Left ventricle myocardium inferior (tissue), 1 donor: ENCODE results near the gene AHNAK. TPM values are rescaled to one million over a fixed set of nuclear protein-coding genes. Genes with fewer than 3 reads are reported as not detected.
A peak's percentile ranks its signal among the peaks of the same experiment; 100 is the strongest.

ENCODE experiments used
- DNase-seq: peaks from one replicate; pipeline ENCODE4 v3.0.0-alpha.2; 2020
- H3K27ac ChIP-seq: fragments of 200-600 bp; replicated peaks from 2 replicates; pipeline ENCODE4 v1.8.0; 2021
- H3K27me3 ChIP-seq: fragments of 200-600 bp; 2 replicates; pipeline ENCODE4 v1.8.0; 2021; ENCODE audit warnings: low read depth
- H3K36me3 ChIP-seq: fragments of 200-600 bp; 2 replicates; pipeline ENCODE4 v1.8.0; 2021
- H3K4me1 ChIP-seq: fragments of 200-600 bp; 2 replicates; pipeline ENCODE4 v1.8.0; 2021
- H3K4me3 ChIP-seq: fragments of 200-600 bp; 2 replicates; pipeline ENCODE4 v1.8.0; 2021; ENCODE audit warnings: mild to moderate bottlenecking, moderate library complexity
- H3K9me3 ChIP-seq: fragments of 200-600 bp; replicated peaks from 2 replicates; pipeline ENCODE4 v1.8.0; 2021
- CTCF ChIP-seq: fragments of 200-600 bp; IDR thresholded peaks from 2 replicates; pipeline ENCODE4 v1.8.0; 2021; ENCODE audit warnings: antibody characterized with exemption, mild to moderate bottlenecking, borderline replicate concordance
- intact Hi-C: fragments of 100-400 bp; cut with micrococcal nuclease; formaldehyde crosslinking; loops from one replicate; pipeline ENCODE4 v1.11.0; 2022
- total RNA-seq: library from RNA; stranded (reverse); fragmentation: NEBNext Ultra II Directional; extraction: Animal tissue kit (Norgen Biotek cat#: 25700); gene quantifications from one replicate; pipeline ENCODE4 v1.2.1, GENCODE V29; 2021
- donor health status: DM: no; HTN: yes; CAD: no; lungs with severe emphysema.

Gene AHNAK
- total RNA-seq, 1 donor from 2014 or later, result 290 TPM

GRCh38 chr11:62438641-62439040 is 108.0 kb downstream of the AHNAK start:
- Histone ChIP-seq H3K9me3 (no peaks in the 10 kb centered on the region), H3K4me1 (peaks cover 42% of the 10 kb centered on the region), H3K4me3 (no peak overlapping the region), H3K36me3 (no peaks in the 10 kb centered on the region), H3K27me3 (no peaks in the 10 kb centered on the region), H3K27ac (no peak overlapping the region)
- TF ChIP-seq CTCF, result no peak
- DNase-seq, result no peak
- intact Hi-C loops, result no loop called here

DNA sequence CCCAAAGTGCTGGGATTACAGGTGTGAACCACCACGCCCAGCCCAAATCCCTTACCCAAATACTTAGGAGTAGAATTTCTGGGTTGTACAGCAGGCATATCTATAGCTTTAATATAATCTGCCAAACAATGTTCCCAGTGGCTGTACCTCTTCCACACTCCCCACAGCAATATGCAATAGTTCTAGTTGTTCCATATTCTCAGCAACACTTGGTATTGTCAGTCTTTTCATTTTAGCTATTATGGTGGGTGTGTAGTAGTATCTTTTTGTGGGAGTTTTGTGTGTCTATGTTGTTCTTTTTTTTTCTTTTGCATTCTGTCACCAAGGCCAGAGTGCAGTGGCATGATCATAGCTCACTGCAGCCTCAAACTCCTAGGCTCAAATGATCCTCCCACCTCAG is 109.0 kb downstream of the AHNAK start:
- Histone ChIP-seq H3K27me3 (no peaks in the 10 kb centered on the region), H3K36me3 (no peaks in the 10 kb centered on the region), H3K9me3 (no peaks in the 10 kb centered on the region), H3K4me1 (peaks cover 46% of the 10 kb centered on the region), H3K27ac (no peak overlapping the region), H3K4me3 (no peak overlapping the region)
- no peak for TF ChIP-seq CTCF
- intact Hi-C loops, result no loop called here
- no peak for DNase-seq

DNA sequence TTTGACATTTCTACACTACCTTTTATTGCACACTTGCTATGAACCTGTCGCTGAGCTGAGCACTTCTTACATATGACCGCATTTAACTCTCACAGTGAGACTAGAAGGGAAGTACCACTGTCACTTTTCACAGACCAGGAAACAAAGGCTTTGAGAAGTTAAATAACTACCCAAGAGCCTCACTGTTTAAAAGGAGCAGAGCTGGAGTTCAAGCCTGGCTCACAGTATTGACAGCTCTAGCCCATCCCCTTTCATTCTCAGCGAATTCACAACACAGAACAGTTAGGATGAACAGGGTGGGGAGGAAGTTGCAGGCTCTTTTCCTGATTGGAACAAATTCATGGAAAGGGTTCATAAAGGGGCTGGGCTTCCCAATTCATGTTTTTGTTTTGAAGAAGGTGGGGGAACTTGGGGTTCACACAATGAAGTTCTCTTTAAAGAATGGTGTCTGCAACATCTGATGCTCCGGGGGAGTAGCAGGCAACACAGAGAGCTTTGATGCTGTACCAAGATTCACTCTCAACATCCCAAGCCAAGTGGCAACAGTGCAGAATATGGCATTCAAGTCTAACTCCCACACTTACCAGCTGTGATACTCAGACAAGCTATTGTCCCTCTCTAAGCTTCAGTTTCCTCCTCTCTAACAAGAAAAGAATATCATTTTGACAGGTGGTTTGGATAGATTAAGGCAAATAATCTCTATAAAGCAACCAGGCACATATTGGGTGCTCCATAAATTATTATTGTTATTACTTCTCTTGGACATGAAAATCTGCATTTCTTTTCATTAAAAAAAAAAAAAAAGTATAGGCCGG is 110.6 kb downstream of the AHNAK start:
- intact Hi-C loops, result no loop called here
- Histone ChIP-seq H3K4me1 (peaks cover 48% of the 10 kb centered on the region), H3K4me3 (no peak overlapping the region)

GRCh38 chr11:62433904-62434276 is 112.7 kb downstream of the AHNAK start:
- H3K9me3 ChIP-seq, result no peaks in the 10 kb centered on the region
- DNase-seq, result no peak
- peak overlapping the region; percentile 73 for H3K27ac ChIP-seq
- intact Hi-C loops, result no loop called here
- no peak for TF ChIP-seq CTCF
- H3K4me3 ChIP-seq, result peak overlapping the region; percentile 19
- peaks cover 39% of the 10 kb centered on the region for H3K4me1 ChIP-seq
- H3K27me3 ChIP-seq, result no peaks in the 10 kb centered on the region
- no peaks in the 10 kb centered on the region for H3K36me3 ChIP-seq

More for the DNA sequence above, 110.6 kb downstream of the AHNAK start:
- Histone ChIP-seq H3K27ac (peak overlapping the region; percentile 73), H3K36me3 (no peaks in the 10 kb centered on the region), H3K9me3 (no peaks in the 10 kb centered on the region), H3K27me3 (no peaks in the 10 kb centered on the region)
- no peak for TF ChIP-seq CTCF
- no peak for DNase-seq

- intact Hi-C loops, result no loop called here
- Histone ChIP-seq H3K4me1 (peaks cover 39% of the 10 kb centered on the region), H3K27me3 (no peaks in the 10 kb centered on the region), H3K4me3 (peak overlapping the region; percentile 19), H3K9me3 (no peaks in the 10 kb centered on the region), H3K36me3 (no peaks in the 10 kb centered on the region), H3K27ac (peak overlapping the region; percentile 73)
- TF ChIP-seq CTCF, result peak; percentile 21
- no peak for DNase-seq
These were observed 113.3 kb downstream of the AHNAK start for GRCh38 chr11:62433141-62433903.
